ENCODE data around the gene SLC25A41.

- TF ChIP-seq YY1 (IDR thresholded peaks at IDR 0.05; ENCODE audit: low read depth, low read length) (no peak), HDAC6 (IDR thresholded peaks at IDR 0.05; ENCODE audit: low read depth, low read length) (no peak), CTCF (IDR thresholded peaks at IDR 0.05; ENCODE audit: control extremely low read depth in 1 of 3, insufficient read depth in 1 of 3, low read depth in 1 of 3, low read length in 3 of 3) (no peak), JUND (IDR thresholded peaks at IDR 0.05; ENCODE audit: low read length) (no peak), POLR2A (IDR thresholded peaks at IDR 0.05; ENCODE audit: control extremely low read depth in 1 of 2, low read depth in 2 of 2, low read length in 2 of 2) (no peak)
Measured at GRCh38 chr19:6459262-6460098, 25.9 kb upstream of the SLC25A41 start, which contains the start of gene SLC25A23.

Measured in H1 (cell line).